SW480 (cell line): ENCODE measurements around the gene CCER1.

Experiments used
- DNase-seq: peaks from one replicate; pipeline ENCODE4 v3.0.0-alpha.2; 2016; ENCODE audit warnings: low spot score

Gene CCER1

DNA sequence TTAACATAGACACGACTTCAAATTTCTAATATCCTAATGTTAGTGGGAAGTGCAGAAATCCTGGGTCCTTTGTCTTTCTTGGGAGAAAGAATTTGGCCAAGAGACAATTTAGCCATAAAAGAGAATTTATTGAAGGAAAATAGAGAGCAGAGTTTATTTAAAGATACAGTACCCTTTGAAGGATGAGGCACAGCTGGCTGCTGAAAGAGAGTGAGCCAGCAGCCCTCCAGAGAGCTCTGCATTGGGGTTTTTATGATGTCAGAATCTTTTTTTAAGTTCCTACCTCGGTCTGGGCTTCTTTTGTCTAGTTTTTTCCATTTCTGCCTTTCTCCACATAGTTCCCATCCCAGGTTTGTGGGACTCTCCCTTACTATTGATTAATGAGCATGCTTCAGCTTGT, 37.5 kb downstream of the CCER1 start:
- DNase-seq, result no peak

DNA sequence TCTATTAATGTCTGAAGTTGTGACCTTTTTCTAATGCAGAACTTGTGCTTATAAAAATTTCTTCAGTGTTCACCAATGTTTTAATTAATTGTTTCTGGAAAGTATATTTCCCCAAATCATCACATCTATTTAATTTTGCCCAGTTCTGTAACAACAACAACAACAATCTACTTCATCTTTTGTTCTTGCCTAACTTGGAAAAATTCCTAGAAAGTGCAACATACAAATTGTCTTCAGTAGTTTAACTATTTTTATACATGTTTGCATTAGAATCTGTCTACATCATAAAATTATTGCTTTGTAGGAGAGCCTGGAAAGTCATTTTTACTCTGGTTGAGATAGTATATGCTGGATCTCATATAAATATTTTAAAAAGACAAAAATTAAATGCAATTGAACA, 38.5 kb downstream of the CCER1 start:
- DNase-seq, result no peak

- no peak for DNase-seq
These were observed 39.6 kb downstream of the CCER1 start for GRCh38 chr12:90915353-90915752.

- no peak for DNase-seq
These were observed 44.0 kb downstream of the CCER1 start for GRCh38 chr12:90910958-90911357.

DNA sequence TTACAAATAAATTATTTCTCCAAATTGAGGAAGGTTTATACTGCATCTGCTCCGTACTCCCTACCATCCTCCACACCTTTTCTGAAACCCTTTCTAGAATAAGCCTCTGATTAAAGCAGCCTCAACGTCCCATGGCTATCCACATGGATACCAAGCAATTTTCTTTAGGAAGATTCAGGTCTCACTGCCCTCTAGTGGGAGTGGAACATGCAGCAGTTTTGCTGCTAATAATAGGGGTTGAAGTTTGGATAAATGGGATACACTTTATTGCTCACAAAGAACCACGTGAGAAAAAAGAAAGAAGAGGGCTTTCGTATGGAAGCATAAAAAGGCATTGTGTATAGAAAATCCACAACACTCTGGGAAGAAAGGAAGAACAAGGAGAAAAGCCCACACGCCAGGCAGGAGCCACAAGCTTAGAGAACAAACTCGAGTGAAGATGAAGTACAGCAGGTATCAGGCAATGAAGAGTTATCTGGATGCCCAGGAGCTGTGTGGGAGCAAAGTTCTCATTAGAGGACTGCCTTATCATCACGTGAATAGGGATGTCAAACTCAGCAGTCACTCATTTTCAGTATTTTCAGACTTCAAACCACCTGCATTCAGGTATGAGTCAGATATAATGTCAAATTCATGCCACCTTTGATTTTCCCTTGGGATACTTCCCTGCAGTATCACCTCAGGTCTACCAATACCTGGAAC, 45.8 kb downstream of the CCER1 start:
- DNase-seq, result peak; percentile 37

GRCh38 chr12:90908465-90908864, 46.5 kb downstream of the CCER1 start:
- no peak for DNase-seq

GRCh38 chr12:90905691-90906370, 49.1 kb downstream of the CCER1 start:
- no peak for DNase-seq

DNA sequence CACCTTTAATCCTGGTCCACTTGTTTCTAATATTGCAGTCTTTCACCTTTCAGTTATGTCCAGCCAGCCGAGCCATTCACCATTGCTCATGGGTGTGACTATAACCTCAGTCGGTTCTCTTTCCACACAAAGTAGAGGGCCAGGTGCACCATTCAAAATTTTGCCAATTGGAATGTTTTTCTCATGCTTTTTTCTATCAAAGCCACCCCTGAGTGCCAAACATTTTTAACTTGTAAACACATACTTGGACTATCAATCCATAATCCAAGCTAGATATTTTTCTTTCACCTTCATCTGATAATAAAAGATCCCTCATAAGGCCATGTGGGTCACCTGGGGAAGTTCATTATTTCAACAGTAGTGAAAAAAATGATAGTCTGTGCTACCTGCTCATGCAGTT, 52.4 kb downstream of the CCER1 start:
- no peak for DNase-seq
